ENCODE measurements around the gene VGLL1.

DNA sequence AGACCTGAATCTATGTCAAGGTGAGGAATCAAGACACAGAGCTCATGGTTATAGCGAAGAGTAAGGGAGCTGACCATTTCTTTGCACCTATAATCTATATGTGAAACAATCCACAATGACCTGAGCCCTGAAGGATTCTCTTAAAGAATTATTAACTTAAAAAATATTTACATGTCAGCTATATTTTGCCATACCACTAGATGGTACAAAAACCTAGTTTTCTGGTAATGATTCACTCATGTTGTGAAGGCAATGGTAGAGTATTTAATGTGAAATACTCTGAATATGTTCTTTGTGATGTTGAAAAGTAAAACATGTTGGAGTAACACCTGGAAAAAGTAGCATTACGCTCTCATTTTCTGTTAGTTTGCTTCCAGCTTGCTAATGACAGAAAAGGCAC, 40.0 kb downstream of the VGLL1 start:
- no peak for TF ChIP-seq GATA2 (IDR thresholded peaks at IDR 0.05; ENCODE audit: low read depth, low read length)
- TF ChIP-seq GATA3 (IDR thresholded peaks at IDR 0.05; ENCODE audit: low read depth, low read length) = no peak
